Tibial nerve (tissue), 4 donors: ENCODE data around the gene MUSK. TPM values are rescaled to one million over a fixed set of nuclear protein-coding genes. Genes with fewer than 3 reads are reported as not detected.

ENCODE experiments used
- DNase-seq, 2 donors: peaks; one replicate each; pipeline ENCODE4 v3.0.0-alpha.2; 2019; ENCODE audit warnings: low spot score in 2 of 2
- H3K27ac ChIP-seq, 4 donors: fragments of 200-600 bp; sonication (generic) in 3 of 4; one replicate each; pipeline ENCODE4 v1.5.1; 2017 to 2019; ENCODE audit warnings: mild to moderate bottlenecking in 1 of 4
- H3K27me3 ChIP-seq, 2 donors: fragments of 200-600 bp; sonication (generic) in 1 of 2; one replicate each; pipeline versions ENCODE4 v1.5.1 to v1.6.0; 2017 to 2019
- H3K36me3 ChIP-seq, 3 donors: fragments of 200-600 bp; sonication (generic); one replicate each; pipeline ENCODE4 v1.5.1; 2018 to 2019
- H3K4me1 ChIP-seq, 4 donors: fragments of 200-600 bp; sonication (generic) in 3 of 4; one replicate each; pipeline ENCODE4 v1.5.1; 2017 to 2019
- H3K4me3 ChIP-seq, 4 donors: fragments of 200-600 bp; sonication (generic) in 3 of 4; one replicate each; pipeline ENCODE4 v1.5.1; 2017 to 2019; ENCODE audit warnings: mild to moderate bottlenecking in 1 of 4, moderate library complexity in 1 of 4
- H3K9me3 ChIP-seq, 4 donors: fragments of 200-600 bp; sonication (generic) in 3 of 4; one replicate each; pipeline ENCODE4 v1.5.1; 2017 to 2019
- CTCF ChIP-seq, 5 experiments: fragments of 200-600 bp in 3 of 5; fragments of 450-650 bp in 2 of 5; sonication (generic) in 3 of 5; IDR thresholded peaks; one replicate each; pipeline ENCODE4 v1.5.1; 2016 to 2019; ENCODE audit warnings: antibody characterized with exemption in 5 of 5, mild to moderate bottlenecking in 3 of 5, moderate library complexity in 2 of 5
- EP300 ChIP-seq, 2 donors: sonication (generic); formaldehyde crosslinking; IDR thresholded peaks; one replicate each; pipeline ENCODE4 v1.6.1; 2017; ENCODE audit warnings: antibody characterized with exemption in 2 of 2, mild to moderate bottlenecking in 1 of 2
- POLR2A ChIP-seq, 2 donors: fragments of 450-650 bp; IDR thresholded peaks; one replicate each; pipeline ENCODE4 v1.6.1; 2017; ENCODE audit warnings: antibody characterized with exemption in 2 of 2, mild to moderate bottlenecking in 2 of 2, moderate library complexity in 2 of 2
- WGBS, 2 donors: methylation state at CpG; one replicate each; pipeline ENCODE4 v1.1.5; 2018; 5-methylcytosine and 5-hydroxymethylcytosine counted together
- small RNA-seq: library from RNA; depleted of rRNA; stranded (forward); fragments of <200 nt; gene quantifications from one replicate; pipeline ENCODE3, GENCODE V24; 2016
- total RNA-seq, 4 donors: library from RNA; depleted of rRNA; stranded (reverse); fragments of >200 nt; gene quantifications; one replicate each; pipeline ENCODE4 v1.1.0, GENCODE V29; 2016

MUSK gene
- total RNA-seq, 4 donors from 2014 or later: 0.22 to 0.63 (median 0.59) TPM; not detected in 1

GRCh38 chr9:110846215-110846614, 177.6 kb downstream of the MUSK start:
- Histone ChIP-seq H3K27me3 (no peaks in the 10 kb centered on the region), H3K9me3 (no peaks in the 10 kb centered on the region), H3K4me1 (peaks cover 0 to 23% (median 3%) of the 10 kb centered on the region in 4 donors), H3K4me3 (no peak overlapping the region), H3K27ac (no peak overlapping the region), H3K36me3 (no peaks in the 10 kb centered on the region)
- 90 to 91% methylated on average over 2 of the region's 2 CpGs for WGBS, 2 donors
- no peak for DNase-seq
- no peak for TF ChIP-seq EP300 (IDR thresholded peaks at IDR 0.05)
- TF ChIP-seq POLR2A (IDR thresholded peaks at IDR 0.05): no peak
- no peak for TF ChIP-seq CTCF (IDR thresholded peaks at IDR 0.05)

DNA sequence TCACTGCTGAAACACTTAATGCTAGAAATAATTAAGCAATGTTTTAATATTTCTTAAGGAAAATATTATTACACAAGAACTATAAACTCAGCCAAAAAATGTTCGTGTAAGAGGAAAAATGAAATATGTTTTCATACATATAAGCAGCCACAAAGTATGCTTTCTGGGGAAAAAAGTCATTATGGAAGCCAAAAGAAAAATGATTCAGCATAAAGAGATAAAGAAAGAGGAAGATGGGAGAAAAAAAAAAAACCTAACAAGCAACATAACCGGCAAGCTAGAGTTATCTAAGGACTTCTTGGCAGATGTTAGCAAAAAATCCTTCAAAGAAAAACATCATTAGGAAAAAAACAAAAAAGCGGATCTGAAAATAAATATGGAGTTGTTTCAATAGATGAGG, 179.1 kb downstream of the MUSK start:
- TF ChIP-seq CTCF (IDR thresholded peaks at IDR 0.05): no peak
- TF ChIP-seq POLR2A (IDR thresholded peaks at IDR 0.05): no peak
- TF ChIP-seq EP300 (IDR thresholded peaks at IDR 0.05): peak in 1 of 2 donors; percentile 8
- H3K4me3 ChIP-seq: no peak overlapping the region
- DNase-seq: no peak
- H3K27ac ChIP-seq: peak overlapping the region in 2 of 4 donors; percentile 26 to 60
- H3K36me3 ChIP-seq: no peaks in the 10 kb centered on the region
- peaks cover 0 to 3% (median 0%) of the 10 kb centered on the region in 4 donors for H3K9me3 ChIP-seq
- WGBS, 2 donors: 8 to 12% methylated on average over 3 of the region's 3 CpGs
- no peaks in the 10 kb centered on the region for H3K27me3 ChIP-seq
- H3K4me1 ChIP-seq: peaks cover 0 to 23% (median 3%) of the 10 kb centered on the region in 4 donors

GRCh38 chr9:110850401-110851135, 182.0 kb downstream of the MUSK start:
- Histone ChIP-seq H3K36me3 (peaks cover 0 to 6% (median 0%) of the 10 kb centered on the region in 3 donors), H3K27me3 (no peaks in the 10 kb centered on the region), H3K4me3 (no peak overlapping the region), H3K4me1 (peaks cover 0 to 18% (median 3%) of the 10 kb centered on the region in 4 donors), H3K27ac (no peak overlapping the region), H3K9me3 (peaks cover 0 to 21% (median 0%) of the 10 kb centered on the region in 4 donors)
- WGBS, 2 donors: 73 to 83% methylated on average over 6 of the region's 6 CpGs
- no peak for DNase-seq
- no peak for TF ChIP-seq POLR2A (IDR thresholded peaks at IDR 0.05)
- TF ChIP-seq CTCF (IDR thresholded peaks at IDR 0.05): no peak
- TF ChIP-seq EP300 (IDR thresholded peaks at IDR 0.05): no peak

Small RNA genes within 50 kb of the gene (small RNA-seq; reads per million reads assigned to genes)
- gene AL513328.1: not detected

Other genes starting within 250 kb of the MUSK start
- 10 to 100 TPM; 53.8 to 97.8 (median 78.8) TPM for gene SVEP1, start 89.0 kb upstream of the MUSK start, total RNA-seq